C4-2B (cell line): ENCODE measurements around the gene LHX8.

Source experiments
- H3K27ac ChIP-seq: fragments of 450-650 bp; 2 replicates; pipeline ENCODE4 v1.5.1; 2017
- CTCF ChIP-seq: fragments of 450-650 bp; conservative IDR thresholded peaks from 2 replicates; pipeline ENCODE4 v1.5.1; 2017; ENCODE audit warnings: mild to moderate bottlenecking
- ZFX ChIP-seq: fragments of 450-650 bp; IDR thresholded peaks from 2 replicates; pipeline ENCODE4 v1.6.1; 2017

LHX8 gene

GRCh38 chr1:75129983-75130789, 4.0 kb upstream of the LHX8 start:
- TF ChIP-seq ZFX (no peak), CTCF (no peak)

GRCh38 chr1:75130865-75131564, 3.2 kb upstream of the LHX8 start:
- H3K27ac ChIP-seq = no peak overlapping the region
- no peak for TF ChIP-seq CTCF
- TF ChIP-seq ZFX = no peak

More at GRCh38 chr1:75129983-75130789, 4.0 kb upstream of the LHX8 start:
- no peak overlapping the region for H3K27ac ChIP-seq

GRCh38 chr1:75131565-75132241, 2.5 kb upstream of the LHX8 start:
- H3K27ac ChIP-seq = no peak overlapping the region
- TF ChIP-seq CTCF (no peak), ZFX (no peak)

- no peak overlapping the region for H3K27ac ChIP-seq
- TF ChIP-seq ZFX = no peak
Observed at GRCh38 chr1:75132242-75132811, 1.9 kb upstream of the LHX8 start.

- no peak overlapping the region for H3K27ac ChIP-seq
Observed at GRCh38 chr1:75132812-75133619, 1.2 kb upstream of the LHX8 start.

GRCh38 chr1:75134647-75135572, 722 bp downstream of the LHX8 start:
- H3K27ac ChIP-seq = no peak overlapping the region
- TF ChIP-seq ZFX (no peak), CTCF (no peak)

More at GRCh38 chr1:75132812-75133619, 1.2 kb upstream of the LHX8 start:
- TF ChIP-seq ZFX = no peak
- TF ChIP-seq CTCF = no peak
